RWPE1 (cell line): Measurements from ENCODE around the gene GRAMD1B.
"Not testable (repeated sequence)": the region's sequence is repeated elsewhere in the genome, so short reads cannot be mapped to it uniquely, and the experiment has no call there.

Experiments used
- CTCF ChIA-PET: fragments of 350-600 bp; sonication (Branson Sonifier 250); formaldehyde crosslinking; extraction: SDS; loops from one replicate; lab custom pipeline; 2021; lab: Yijun Ruan, JAX
- POLR2A ChIA-PET: fragments of 400-600 bp; formaldehyde crosslinking; extraction: SDS; loops from one replicate; lab custom pipeline; 2020; ENCODE audit warnings: antibody characterized with exemption; ENCODE audit not compliant: low non-redundant PET; lab: Yijun Ruan, JAX
- DNase-seq: peaks from one replicate; pipeline ENCODE4 v3.0.0; 2012; ENCODE audit warnings: low spot score
- H3K27ac ChIP-seq: fragments of 450-650 bp; 2 replicates; pipeline ENCODE4 v1.5.1; 2017
- CTCF ChIP-seq: fragments of 450-650 bp; conservative IDR thresholded peaks from 2 replicates; pipeline ENCODE4 v1.5.1; 2017; ENCODE audit warnings: low read depth, mild to moderate bottlenecking

Gene GRAMD1B

GRCh38 chr11:123517559-123518364 is 87.7 kb downstream of the GRAMD1B start:
- TF ChIP-seq CTCF: no peak
- no peak for DNase-seq
- no peak overlapping the region for H3K27ac ChIP-seq
- ChIA-PET POLR2A (no interaction called here), CTCF (interaction anchor here (0.6 kb wide), 1 partner anchor 15 kb away, joined by 3 read pairs; no protein-coding TSS in a partner anchor)

GRCh38 chr11:123518496-123519054 is 88.5 kb downstream of the GRAMD1B start:
- ChIA-PET CTCF (no interaction called here), POLR2A (no interaction called here)
- TF ChIP-seq CTCF: no peak
- DNase-seq: no peak
- H3K27ac ChIP-seq: no peak overlapping the region

GRCh38 chr11:123519055-123519796 is 89.2 kb downstream of the GRAMD1B start:
- no peak overlapping the region for H3K27ac ChIP-seq
- no peak for DNase-seq
- TF ChIP-seq CTCF: no peak
- ChIA-PET POLR2A (interaction anchor here (0.6 kb wide), 1 partner anchor 270 kb away, joined by 3 read pairs; no protein-coding TSS in a partner anchor), CTCF (interaction anchor here (0.6 kb wide), 1 partner anchor 636 kb away, joined by 3 read pairs; no protein-coding TSS in a partner anchor)

- ChIA-PET CTCF (interaction anchor here (0.6 to 0.7 kb wide), 3 partner anchors 42 to 636 kb away, joined by 3 read pairs; no protein-coding TSS in a partner anchor), POLR2A (interaction anchor here (0.6 kb wide), 1 partner anchor 270 kb away, joined by 3 read pairs; no protein-coding TSS in a partner anchor)
- DNase-seq: no peak
- no peak for TF ChIP-seq CTCF
- no peak overlapping the region for H3K27ac ChIP-seq
Observed at GRCh38 chr11:123519797-123520193, 89.7 kb downstream of the GRAMD1B start.

- CTCF ChIA-PET: interaction anchor here (0.6 kb wide), 1 partner anchor 110 kb away, joined by 3 read pairs; no protein-coding TSS in a partner anchor
- H3K27ac ChIP-seq, POLR2A ChIA-PET, DNase-seq: not testable (repeated sequence)
Observed at GRCh38 chr11:123520476-123520875, 90.4 kb downstream of the GRAMD1B start.

GRCh38 chr11:123521001-123521400 is 90.9 kb downstream of the GRAMD1B start:
- CTCF ChIA-PET: no interaction called here
- no peak for TF ChIP-seq CTCF
- POLR2A ChIA-PET: no interaction called here
- no peak for DNase-seq
- no peak overlapping the region for H3K27ac ChIP-seq
